Neural cell (in vitro differentiated cells): ENCODE data around the gene BEND5. TPM values are rescaled to one million over a fixed set of nuclear protein-coding genes. Genes with fewer than 3 reads are reported as not detected.

Experiments
- H2AFZ ChIP-seq: fragments of 200-600, 300-800 bp; sonication (generic), shearing (Covaris generic); 2 replicates; pipeline ENCODE4 v1.6.0; 2014; ENCODE audit warnings: low read depth, mild to moderate bottlenecking, antibody characterized with exemption, low read length, moderate library complexity
- H3F3A ChIP-seq: fragments of 200-600 bp; shearing (Covaris generic); 2 replicates; pipeline ENCODE4 v1.6.1; 2016; ENCODE audit warnings: mild to moderate bottlenecking, moderate library complexity, mixed read lengths, antibody characterized with exemption, low read length; ENCODE audit not compliant: insufficient read depth, poor library complexity, severe bottlenecking
- H3K27ac ChIP-seq: fragments of 200-600, 300-800 bp; sonication (generic), shearing (Covaris generic); 2 replicates; pipeline ENCODE4 v1.5.1; 2014; ENCODE audit warnings: mild to moderate bottlenecking, low read length, moderate library complexity
- H3K27me3 ChIP-seq: fragments of 300-800, 200-600 bp; sonication (generic), shearing (Covaris generic); 2 replicates; pipeline ENCODE4 v1.6.0; 2014; ENCODE audit warnings: mild to moderate bottlenecking, low read depth, low read length, moderate library complexity; ENCODE audit not compliant: insufficient read depth
- H3K36me3 ChIP-seq: fragments of 300-800, 200-600 bp; sonication (generic), shearing (Covaris generic); 2 replicates; pipeline ENCODE4 v1.5.1; 2014; ENCODE audit warnings: mild to moderate bottlenecking, antibody characterized with exemption, low read length, moderate library complexity; ENCODE audit not compliant: insufficient read depth
- H3K4me2 ChIP-seq: fragments of 300-800, 200-600 bp; sonication (generic), shearing (Covaris generic); 2 replicates; pipeline ENCODE4 v1.6.0; 2014; ENCODE audit warnings: mild to moderate bottlenecking, low read length
- H3K4me3 ChIP-seq: fragments of 300-800, 200-600 bp; sonication (generic), shearing (Covaris generic); 2 replicates; pipeline ENCODE4 v1.5.1; 2014; ENCODE audit warnings: mild to moderate bottlenecking, low read length, moderate library complexity
- H3K79me2 ChIP-seq: fragments of 200-600 bp; shearing (Covaris generic); replicated peaks from 2 replicates; pipeline ENCODE4 v1.6.0; 2014; ENCODE audit warnings: mild to moderate bottlenecking, low read length, moderate library complexity; ENCODE audit not compliant: insufficient read depth
- H3K9ac ChIP-seq: fragments of 300-800, 200-600 bp; sonication (generic), shearing (Covaris generic); 2 replicates; pipeline ENCODE4 v1.6.1; 2016; ENCODE audit warnings: mild to moderate bottlenecking, low read length, mixed read lengths
- H3K9me2 ChIP-seq: fragments of 200-600 bp; shearing (Covaris generic); 2 replicates; pipeline ENCODE4 v1.6.1; 2016; ENCODE audit warnings: mild to moderate bottlenecking, low read length, mixed read lengths; ENCODE audit not compliant: insufficient read depth
- H3K9me3 ChIP-seq: fragments of 200-600, 300-800 bp; sonication (generic), shearing (Covaris generic); 2 replicates; pipeline ENCODE4 v1.6.1; 2016; ENCODE audit warnings: mild to moderate bottlenecking, mixed run types, low read length, moderate library complexity, mixed read lengths
- H4K20me1 ChIP-seq: fragments of 200-600 bp; shearing (Covaris generic); 2 replicates; pipeline ENCODE4 v1.6.1; 2016; ENCODE audit warnings: mild to moderate bottlenecking, mixed run types; ENCODE audit not compliant: insufficient read depth
- CTCF ChIP-seq: fragments of 450-650 bp; IDR thresholded peaks from 2 replicates; pipeline ENCODE4 v1.5.1; 2014; ENCODE audit warnings: antibody characterized with exemption, mild to moderate bottlenecking, moderate library complexity; ENCODE audit not compliant: poor library complexity, severe bottlenecking
- EP300 ChIP-seq: fragments of 450-650 bp; conservative IDR thresholded peaks from 2 replicates; pipeline ENCODE4 v1.6.1; 2014; ENCODE audit warnings: antibody characterized with exemption, mild to moderate bottlenecking, moderate library complexity; ENCODE audit not compliant: poor library complexity, severe bottlenecking
- EZH2 ChIP-seq: fragments of 200-600, 300-800 bp; shearing (Covaris generic), sonication (generic); IDR thresholded peaks from 2 replicates; pipeline ENCODE4 v1.6.1; 2014; ENCODE audit warnings: antibody characterized with exemption, low read length, borderline replicate concordance, mild to moderate bottlenecking; ENCODE audit not compliant: insufficient read depth, poor library complexity, severe bottlenecking
- MXI1 ChIP-seq: fragments of 450-650 bp; conservative IDR thresholded peaks from 2 replicates; pipeline ENCODE4 v1.6.1; 2014; ENCODE audit warnings: antibody characterized with exemption, mild to moderate bottlenecking; ENCODE audit not compliant: poor library complexity, severe bottlenecking
- POLR2AphosphoS5 ChIP-seq: IDR thresholded peaks from 2 replicates; pipeline ENCODE4 v1.6.1; 2012
- RAD21 ChIP-seq: fragments of 450-650 bp; conservative IDR thresholded peaks from 2 replicates; pipeline ENCODE4 v1.6.1; 2014; ENCODE audit warnings: antibody characterized with exemption, mild to moderate bottlenecking, moderate library complexity
- REST ChIP-seq: IDR thresholded peaks from 2 replicates; pipeline ENCODE4 v1.6.1; 2012; ENCODE audit warnings: borderline replicate concordance
- SMC3 ChIP-seq: fragments of 450-650 bp; conservative IDR thresholded peaks from 2 replicates; pipeline ENCODE4 v1.6.1; 2014; ENCODE audit warnings: antibody characterized with exemption, mild to moderate bottlenecking, moderate library complexity; ENCODE audit not compliant: poor library complexity
- TAF1 ChIP-seq: IDR thresholded peaks from 2 replicates; pipeline ENCODE4 v1.6.1; 2012; ENCODE audit warnings: low read depth
- polyA plus RNA-seq: library from polyadenylated mRNA; depleted of rRNA; stranded (reverse); fragments of >200 nt; gene quantifications from 2 replicates; pipeline ENCODE4 v1.2.3, GENCODE V29; 2014

The BEND5 gene
- polyA plus RNA-seq, 1 donor from 2014 or later: 64.9 TPM

- Histone ChIP-seq H2AFZ (no peak overlapping the region), H4K20me1 (no peaks in the 10 kb centered on the region), H3K4me3 (no peak overlapping the region), H3K9me3 (no peaks in the 10 kb centered on the region), H3K27ac (no peak overlapping the region), H3K79me2 (no peaks in the 10 kb centered on the region), H3K9me2 (no peaks in the 10 kb centered on the region), H3K9ac (no peak overlapping the region), H3K4me2 (no peak overlapping the region), H3F3A (no peaks in the 10 kb centered on the region), H3K27me3 (no peaks in the 10 kb centered on the region), H3K36me3 (no peaks in the 10 kb centered on the region)
- TF ChIP-seq POLR2AphosphoS5 (no peak), RAD21 (no peak), TAF1 (no peak), SMC3 (no peak), CTCF (no peak), REST (no peak), EP300 (no peak), EZH2 (no peak), MXI1 (no peak)
Measured at GRCh38 chr1:48718705-48719104, 58.0 kb downstream of the BEND5 start.

GRCh38 chr1:48718116-48718630 is 58.5 kb downstream of the BEND5 start:
- no peak overlapping the region for H2AFZ ChIP-seq
- H3K27me3 ChIP-seq: no peaks in the 10 kb centered on the region
- no peak for TF ChIP-seq SMC3
- TF ChIP-seq MXI1: no peak
- no peak for TF ChIP-seq EP300
- no peak for TF ChIP-seq CTCF
- no peak for TF ChIP-seq TAF1
- TF ChIP-seq REST: no peak
- TF ChIP-seq EZH2: no peak
- TF ChIP-seq POLR2AphosphoS5: no peak
- no peak for TF ChIP-seq RAD21
- no peak overlapping the region for H3K4me2 ChIP-seq
- no peaks in the 10 kb centered on the region for H4K20me1 ChIP-seq
- no peak overlapping the region for H3K27ac ChIP-seq
- no peak overlapping the region for H3K4me3 ChIP-seq
- H3K9ac ChIP-seq: no peak overlapping the region
- H3K9me3 ChIP-seq: no peaks in the 10 kb centered on the region
- no peaks in the 10 kb centered on the region for H3K79me2 ChIP-seq
- no peaks in the 10 kb centered on the region for H3K36me3 ChIP-seq
- no peaks in the 10 kb centered on the region for H3K9me2 ChIP-seq
- H3F3A ChIP-seq: no peaks in the 10 kb centered on the region
